A673 (cell line): ENCODE measurements around the gene PPP4R2. TPM values are rescaled to one million over a fixed set of nuclear protein-coding genes. Genes with fewer than 3 reads are reported as not detected.
"Not testable (repeated sequence)": the region's sequence is repeated elsewhere in the genome, so short reads cannot be mapped to it uniquely, and the experiment has no call there.

ENCODE experiments used
- BruUV-seq: library from RNA; stranded (reverse); fragments of 400-500 nt; replicated peaks from 2 replicates; lab custom pipeline; 2021; lab: Mats Ljungman, UMichigan
- CTCF ChIA-PET: fragments of 300-600 bp; sonication (Branson Sonifier 250); formaldehyde crosslinking; loops from one replicate; lab custom pipeline; 2022; ENCODE audit warnings: antibody characterized with exemption; lab: Charles Lee
- POLR2A ChIA-PET: fragments of 300-600 bp; sonication (Branson Sonifier 250); formaldehyde crosslinking; loops from one replicate; lab custom pipeline; 2022; ENCODE audit warnings: antibody characterized with exemption; ENCODE audit not compliant: low non-redundant PET; lab: Charles Lee
- DNase-seq: peaks from one replicate; pipeline ENCODE4 v3.0.0-alpha.2; 2015; ENCODE audit warnings: low spot score
- H3K27ac ChIP-seq: fragments of 200-600 bp; sonication (generic); 2 replicates; pipeline ENCODE4 v1.5.1; 2016; ENCODE audit warnings: mixed run types, low read depth, mild to moderate bottlenecking, mixed read lengths, antibody characterized with exemption, low read length; ENCODE audit not compliant: poor library complexity, severe bottlenecking
- H3K27me3 ChIP-seq: fragments of 200-600 bp; sonication (generic); replicated peaks from 2 replicates; pipeline ENCODE4 v1.6.1; 2017; ENCODE audit warnings: mixed run types, low read depth, mild to moderate bottlenecking, mixed read lengths, antibody characterized with exemption, low read length; ENCODE audit not compliant: insufficient read depth, poor library complexity
- H3K36me3 ChIP-seq: fragments of 200-600 bp; sonication (generic); 2 replicates; pipeline ENCODE4 v1.6.1; 2016; ENCODE audit warnings: mixed run types, mild to moderate bottlenecking, mixed read lengths, antibody characterized with exemption, low read length; ENCODE audit not compliant: insufficient read depth, poor library complexity, severe bottlenecking
- H3K4me1 ChIP-seq: fragments of 200-600 bp; sonication (generic); 2 replicates; pipeline ENCODE4 v1.6.1; 2017; ENCODE audit warnings: mixed run types, mild to moderate bottlenecking, mixed read lengths, antibody characterized with exemption, low read length; ENCODE audit not compliant: insufficient read depth, poor library complexity, severe bottlenecking
- H3K4me3 ChIP-seq: fragments of 200-600 bp; sonication (generic); 2 replicates; pipeline ENCODE4 v1.5.1; 2016; ENCODE audit warnings: low read depth, mixed run types, mild to moderate bottlenecking, mixed read lengths, low read length; ENCODE audit not compliant: poor library complexity, severe bottlenecking
- H3K9me3 ChIP-seq: fragments of 200-600 bp; sonication (generic); 2 replicates; pipeline ENCODE4 v1.6.1; 2016; ENCODE audit warnings: mixed run types, low read depth, mild to moderate bottlenecking, mixed read lengths, antibody characterized with exemption, low read length; ENCODE audit not compliant: poor library complexity, severe bottlenecking
- EZH2 ChIP-seq: fragments of 200-600 bp; sonication (generic); IDR thresholded peaks from 2 replicates; pipeline ENCODE4 v1.6.1; 2017; ENCODE audit warnings: borderline replicate concordance, low read depth, mild to moderate bottlenecking, mixed read lengths, antibody characterized with exemption, low read length; ENCODE audit not compliant: poor library complexity, severe bottlenecking
- intact Hi-C: fragments of 100-400 bp; cut with micrococcal nuclease; formaldehyde crosslinking; loops from one replicate; pipeline ENCODE4 v1.10.0; 2022; ENCODE audit not compliant: unreplicated experiment
- total RNA-seq: library from RNA; stranded (reverse); gene quantifications from 2 replicates; pipeline ENCODE4 v1.2.3, GENCODE V29; 2021
- TF ChIP-seq, protein P1 (sequence below): fragments of 300-800, 200-600 bp; sonication (generic); conservative IDR thresholded peaks from 2 replicates; pipeline ENCODE4 v1.5.1; 2017; ENCODE audit warnings: low read depth, mild to moderate bottlenecking, antibody characterized with exemption, low read length, moderate library complexity, mixed read lengths

Gene PPP4R2
- total RNA-seq, 1 experiment from 2014 or later = 41.4 TPM

GRCh38 chr3:72999951-73000350 is 3.3 kb downstream of the PPP4R2 start:
- H3K9me3 ChIP-seq = no peaks in the 10 kb centered on the region
- H3K36me3 ChIP-seq = peaks cover 22% of the 10 kb centered on the region
- intact Hi-C loops = loop anchor here (5.0 kb wide), 1 partner anchor 47 kb away; no protein-coding TSS in a partner anchor
- ChIA-PET CTCF (no interaction called here), POLR2A (no interaction called here)
- no TSS peak for BruUV-seq
- peak overlapping the region; percentile 76 for H3K4me3 ChIP-seq
- no peak for TF ChIP-seq EZH2
- TF ChIP-seq, protein P1, sequence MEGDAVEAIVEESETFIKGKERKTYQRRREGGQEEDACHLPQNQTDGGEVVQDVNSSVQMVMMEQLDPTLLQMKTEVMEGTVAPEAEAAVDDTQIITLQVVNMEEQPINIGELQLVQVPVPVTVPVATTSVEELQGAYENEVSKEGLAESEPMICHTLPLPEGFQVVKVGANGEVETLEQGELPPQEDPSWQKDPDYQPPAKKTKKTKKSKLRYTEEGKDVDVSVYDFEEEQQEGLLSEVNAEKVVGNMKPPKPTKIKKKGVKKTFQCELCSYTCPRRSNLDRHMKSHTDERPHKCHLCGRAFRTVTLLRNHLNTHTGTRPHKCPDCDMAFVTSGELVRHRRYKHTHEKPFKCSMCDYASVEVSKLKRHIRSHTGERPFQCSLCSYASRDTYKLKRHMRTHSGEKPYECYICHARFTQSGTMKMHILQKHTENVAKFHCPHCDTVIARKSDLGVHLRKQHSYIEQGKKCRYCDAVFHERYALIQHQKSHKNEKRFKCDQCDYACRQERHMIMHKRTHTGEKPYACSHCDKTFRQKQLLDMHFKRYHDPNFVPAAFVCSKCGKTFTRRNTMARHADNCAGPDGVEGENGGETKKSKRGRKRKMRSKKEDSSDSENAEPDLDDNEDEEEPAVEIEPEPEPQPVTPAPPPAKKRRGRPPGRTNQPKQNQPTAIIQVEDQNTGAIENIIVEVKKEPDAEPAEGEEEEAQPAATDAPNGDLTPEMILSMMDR = no peak
- DNase-seq = no peak
- H3K27me3 ChIP-seq = no peaks in the 10 kb centered on the region
- no peak overlapping the region for H3K27ac ChIP-seq
- H3K4me1 ChIP-seq = peaks cover 17% of the 10 kb centered on the region

DNA sequence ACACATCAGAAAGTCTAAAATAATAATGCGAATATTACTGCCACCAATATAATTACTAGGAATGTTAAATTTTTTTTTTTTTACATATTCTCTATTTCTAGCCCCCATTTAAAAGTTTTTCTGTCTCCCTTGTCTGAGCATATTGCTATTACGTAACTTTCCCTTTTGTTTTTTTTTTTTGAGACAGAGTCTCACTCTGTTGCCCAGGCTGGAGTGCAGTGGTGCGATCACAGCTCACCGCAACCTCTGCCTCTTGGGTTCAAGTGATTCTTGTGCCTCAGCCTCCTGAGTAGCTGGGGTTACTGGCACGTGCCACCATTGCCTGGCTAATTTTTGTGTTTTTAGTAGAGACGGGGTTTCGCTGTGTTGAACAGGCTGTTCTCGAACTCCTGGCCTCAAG is 6.4 kb downstream of the PPP4R2 start:
- POLR2A ChIA-PET, H3K4me3 ChIP-seq, H3K27me3 ChIP-seq, CTCF ChIA-PET, H3K27ac ChIP-seq, H3K9me3 ChIP-seq, DNase-seq, intact Hi-C loops, BruUV-seq: not testable (repeated sequence)
- H3K36me3 ChIP-seq = peaks cover 36% of the 10 kb centered on the region
- H3K4me1 ChIP-seq = peaks cover 17% of the 10 kb centered on the region

- no TSS peak for BruUV-seq
- peaks cover 6% of the 10 kb centered on the region for H3K4me1 ChIP-seq
- H3K9me3 ChIP-seq = no peaks in the 10 kb centered on the region
- H3K27ac ChIP-seq = no peak overlapping the region
- H3K4me3 ChIP-seq = no peak overlapping the region
- H3K36me3 ChIP-seq = peaks cover 25% of the 10 kb centered on the region
- CTCF ChIA-PET = no interaction called here
- DNase-seq = no peak
- H3K27me3 ChIP-seq = no peaks in the 10 kb centered on the region
- POLR2A ChIA-PET = no interaction called here
- intact Hi-C loops = no loop called here
- no peak for TF ChIP-seq EZH2
- TF ChIP-seq, protein P1 = no peak
Observed at GRCh38 chr3:73004316-73004715, 7.7 kb downstream of the PPP4R2 start.

- DNase-seq = no peak
- no peak for TF ChIP-seq EZH2
- TF ChIP-seq, protein P1 = no peak
- H3K27ac ChIP-seq = no peak overlapping the region
- ChIA-PET POLR2A (no interaction called here), CTCF (no interaction called here)
- H3K4me3 ChIP-seq = no peak overlapping the region
- no peaks in the 10 kb centered on the region for H3K9me3 ChIP-seq
- intact Hi-C loops = loop anchor here (5.0 kb wide), 1 partner anchor 51 kb away; no protein-coding TSS in a partner anchor
- H3K4me1 ChIP-seq = no peaks in the 10 kb centered on the region
- peaks cover 18% of the 10 kb centered on the region for H3K36me3 ChIP-seq
- no TSS peak for BruUV-seq
- H3K27me3 ChIP-seq = no peaks in the 10 kb centered on the region
Observed at GRCh38 chr3:73007992-73008712, 11.5 kb downstream of the PPP4R2 start.
